GM18873 (cell line): ENCODE results near the gene PTPRH.
"Not testable (repeated sequence)": the region's sequence is repeated elsewhere in the genome, so short reads cannot be mapped to it uniquely, and the experiment has no call there.

ENCODE experiments used
- ATAC-seq: cut with Tn5 transposase; IDR thresholded peaks from one replicate; pipeline ENCODE4 v1.9.1; 2021; ENCODE audit warnings: mild to moderate bottlenecking, moderate library complexity, moderate number of reproducible peaks; ENCODE audit not compliant: unreplicated experiment, low FRiP score

PTPRH gene

DNA sequence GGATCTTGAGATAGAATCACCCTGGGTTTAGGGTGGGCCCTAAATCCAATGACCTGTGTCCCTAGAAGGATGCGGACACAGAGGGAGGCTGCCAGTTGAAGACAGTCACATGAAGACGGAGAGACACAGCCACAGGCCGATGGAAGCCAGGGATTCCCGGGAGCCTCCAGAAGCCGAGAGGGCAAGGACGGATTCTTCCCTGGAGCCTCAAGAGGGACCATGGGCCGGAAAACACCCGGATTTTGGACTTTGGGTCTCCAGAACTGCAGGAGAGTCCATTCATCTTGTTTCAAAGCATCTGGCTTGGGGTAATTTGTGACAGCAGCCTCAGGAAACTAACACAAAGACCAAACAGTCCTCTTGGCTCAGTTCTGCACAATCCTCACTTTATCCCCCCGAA, 17.0 kb upstream of the PTPRH start:
- no peak for ATAC-seq

DNA sequence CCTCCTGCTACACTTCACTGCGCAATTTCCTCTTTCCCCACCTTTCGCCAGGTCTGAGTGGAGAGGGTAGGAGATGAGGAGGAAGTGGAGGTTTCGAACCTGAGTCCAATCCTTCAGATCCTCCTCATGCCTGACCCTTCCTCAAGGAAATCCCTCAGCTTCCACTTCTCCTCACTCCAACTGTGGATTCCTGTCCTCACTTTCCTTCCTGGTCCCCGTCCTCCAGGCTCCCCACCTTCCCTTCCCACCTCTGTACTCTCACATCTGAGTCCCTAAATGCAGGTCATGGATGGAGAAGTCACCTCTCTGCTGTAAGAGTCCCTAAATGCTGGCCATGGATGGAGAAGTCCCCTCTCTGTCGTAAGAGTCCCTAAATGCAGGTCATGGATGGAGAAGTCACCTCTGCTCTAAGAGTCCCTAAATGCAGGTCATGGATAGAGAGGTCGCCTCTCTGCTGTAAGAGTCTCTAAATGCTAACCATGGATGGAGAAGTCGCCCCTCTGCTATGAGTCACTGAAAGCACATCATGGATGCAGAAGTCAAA, 16.2 kb upstream of the PTPRH start:
- ATAC-seq: no peak

- ATAC-seq: not testable (repeated sequence)
These were observed 15.5 kb upstream of the PTPRH start for GRCh38 chr19:55224679-55225414.

- ATAC-seq: no peak
These were observed 14.9 kb upstream of the PTPRH start for GRCh38 chr19:55224038-55224665.

DNA sequence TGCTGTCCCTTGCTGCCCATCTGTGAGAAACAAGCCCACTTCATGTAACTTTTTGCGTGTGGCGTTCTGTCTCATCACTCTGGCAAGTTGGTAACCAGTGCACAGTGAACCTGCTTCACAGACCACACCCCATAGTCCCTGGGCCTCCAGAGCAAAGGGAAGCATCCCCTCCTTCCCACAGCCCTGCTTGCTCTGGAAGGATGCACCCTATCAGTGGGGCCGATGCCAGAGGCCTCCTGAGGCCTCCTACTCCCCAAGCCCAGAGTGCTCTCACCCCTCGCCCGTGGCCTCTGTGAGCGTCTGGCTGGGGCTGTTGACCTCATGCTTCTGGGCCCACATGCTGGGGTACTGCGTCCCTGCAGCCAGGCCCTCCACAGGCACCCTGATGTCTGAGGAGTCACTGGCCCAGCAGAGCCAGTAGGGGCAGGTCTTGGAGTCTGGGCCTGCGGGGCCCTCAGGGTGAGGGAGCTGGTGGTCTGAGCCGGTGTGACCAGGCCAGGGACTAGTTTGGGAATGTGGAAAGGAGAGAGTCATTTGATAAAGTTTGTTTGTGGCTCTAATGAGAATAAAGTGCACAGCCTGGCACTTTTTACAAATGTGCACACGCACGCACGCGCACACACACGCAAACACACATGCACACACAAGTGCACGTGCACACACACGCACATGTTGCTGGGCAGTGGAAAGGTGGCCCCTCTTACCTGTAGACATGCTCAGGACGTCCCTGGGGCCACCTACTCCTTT, 14.2 kb upstream of the PTPRH start:
- ATAC-seq: no peak

GRCh38 chr19:55220525-55220924, 11.2 kb upstream of the PTPRH start:
- no peak for ATAC-seq

DNA sequence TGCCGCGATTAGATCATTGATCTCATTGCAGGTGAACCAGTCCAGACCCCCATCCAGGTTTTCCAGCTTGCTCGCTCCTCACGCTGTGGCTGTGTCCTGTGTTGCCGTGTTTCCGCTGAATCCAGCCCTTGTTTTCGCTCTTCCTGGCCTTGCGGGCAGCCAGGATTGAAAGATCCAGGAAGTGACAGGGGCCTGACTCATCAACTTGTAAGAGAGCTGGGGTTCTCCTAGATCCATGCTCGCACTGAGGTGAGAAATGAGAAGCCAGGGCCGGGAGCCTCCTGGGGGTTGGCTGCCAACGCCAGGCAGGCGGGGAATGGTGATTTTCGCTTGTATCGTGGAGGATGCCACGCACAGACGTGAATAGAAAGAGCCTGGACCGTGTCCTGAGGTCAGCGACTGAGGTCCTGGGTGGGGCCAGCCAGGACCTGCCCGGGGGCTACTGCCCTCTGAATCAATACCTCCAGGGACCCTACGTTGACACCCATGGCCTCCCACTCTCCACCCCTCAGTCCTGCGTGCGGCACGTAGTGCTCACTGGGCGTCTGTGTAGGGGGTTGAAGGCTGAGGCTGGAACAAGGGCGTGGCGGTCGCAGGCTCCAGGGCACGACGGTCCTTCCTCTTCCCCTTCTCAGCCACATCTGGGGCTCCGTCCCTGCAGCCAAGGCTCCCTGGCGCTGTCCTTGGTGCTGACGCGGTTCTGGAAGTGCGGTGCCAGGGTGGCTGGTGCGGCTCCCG, 7.3 kb upstream of the PTPRH start:
- no peak for ATAC-seq

- no peak for ATAC-seq
These were observed 4.2 kb upstream of the PTPRH start for GRCh38 chr19:55213547-55213946.

DNA sequence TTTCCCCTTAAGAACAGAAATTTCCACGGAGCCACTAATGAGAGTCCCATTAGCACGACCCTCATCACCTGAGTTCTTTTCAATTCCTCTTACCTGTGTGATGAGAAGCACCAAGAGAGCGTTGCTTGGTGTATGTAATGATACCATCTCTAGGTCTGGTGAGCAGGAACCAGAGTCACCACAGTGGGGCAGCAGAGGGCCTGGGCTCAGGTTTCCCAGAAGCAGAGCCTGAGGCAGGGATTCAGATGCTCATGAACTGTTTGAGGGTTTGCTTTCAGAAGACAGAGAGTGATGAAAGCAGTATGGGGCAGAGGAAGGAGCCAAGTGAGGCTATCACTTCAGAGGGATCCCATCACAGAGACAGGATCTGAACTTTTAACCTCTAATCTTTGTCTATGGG, 3.1 kb upstream of the PTPRH start:
- ATAC-seq: no peak

DNA sequence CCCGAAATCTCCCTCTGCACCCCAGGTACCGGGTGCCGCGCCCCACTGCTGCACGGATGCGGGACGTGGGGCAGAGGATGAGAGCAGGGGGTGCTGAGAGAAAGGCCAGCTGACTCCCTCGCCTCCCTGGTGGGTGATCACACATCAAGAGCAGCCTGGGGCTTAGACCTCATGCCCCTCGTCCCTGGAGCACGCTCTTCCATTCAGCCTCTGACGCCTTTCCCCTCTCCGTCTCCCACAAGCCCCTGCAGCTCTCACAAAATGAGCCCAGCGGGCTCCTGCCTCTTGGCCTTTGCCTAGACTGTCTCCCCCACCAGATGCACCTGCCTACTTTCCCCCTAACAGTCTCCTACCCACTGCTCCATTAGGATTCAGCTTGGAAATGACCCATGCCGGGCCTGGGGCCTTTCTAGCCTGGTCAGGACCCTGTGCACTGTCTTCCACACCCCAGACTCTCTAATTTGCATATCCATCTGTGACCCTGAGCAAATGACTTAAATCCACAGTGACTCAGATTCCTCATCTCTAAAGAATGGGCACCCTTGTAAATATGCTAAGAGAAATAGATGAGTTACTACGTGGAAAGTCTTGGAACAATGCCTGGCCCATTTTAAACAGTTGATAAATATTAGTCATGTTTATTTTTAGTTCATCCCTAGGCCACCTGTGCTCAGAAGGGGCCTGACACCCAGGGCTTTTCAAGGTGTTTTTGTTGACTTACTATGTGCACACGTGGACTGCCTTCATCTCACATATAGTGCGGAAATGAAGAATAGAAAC, 582 bp upstream of the PTPRH start:
- no peak for ATAC-seq

DNA sequence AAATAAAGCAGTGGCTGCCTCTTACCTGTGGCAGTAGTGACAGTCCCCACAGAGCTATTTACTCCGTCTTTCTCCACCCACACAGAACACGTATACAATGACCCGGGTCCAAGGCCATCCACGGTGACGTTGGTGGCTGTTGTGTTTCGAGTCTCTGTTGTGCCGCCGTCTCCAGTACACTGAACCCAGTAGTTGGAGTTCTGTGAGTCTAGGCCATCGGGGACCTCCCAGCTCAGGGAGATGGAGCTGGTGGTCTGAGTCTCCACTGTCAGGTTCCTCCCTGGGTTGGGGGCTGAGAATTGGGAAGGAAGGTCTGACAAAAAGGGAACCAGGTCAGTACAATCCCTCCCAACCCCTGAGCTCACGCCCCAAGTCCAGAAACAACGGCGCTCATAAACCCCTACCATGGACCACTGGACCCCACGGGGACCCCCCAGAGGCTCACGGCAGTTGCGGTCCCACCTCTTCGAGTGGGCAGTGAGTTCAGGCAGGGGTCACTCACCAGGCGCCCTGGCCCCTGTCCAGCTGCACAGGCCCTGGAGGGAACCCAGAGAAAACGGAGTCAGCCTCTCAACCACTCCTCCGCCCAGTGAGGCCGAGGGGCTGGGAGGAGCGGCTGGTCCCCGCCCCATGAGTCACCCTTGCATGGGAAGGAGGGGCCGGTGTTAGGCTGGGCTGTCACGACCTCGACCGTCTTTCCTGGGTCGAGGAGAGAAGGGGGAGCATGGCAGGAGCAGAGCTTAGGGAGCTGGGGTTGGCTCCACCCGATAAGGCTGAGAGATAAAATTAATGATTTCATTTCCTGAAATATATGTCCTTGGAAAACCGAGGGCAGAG, 2.4 kb downstream of the PTPRH start:
- ATAC-seq: no peak

GRCh38 chr19:55202199-55202598, 7.1 kb downstream of the PTPRH start:
- ATAC-seq: not testable (repeated sequence)

DNA sequence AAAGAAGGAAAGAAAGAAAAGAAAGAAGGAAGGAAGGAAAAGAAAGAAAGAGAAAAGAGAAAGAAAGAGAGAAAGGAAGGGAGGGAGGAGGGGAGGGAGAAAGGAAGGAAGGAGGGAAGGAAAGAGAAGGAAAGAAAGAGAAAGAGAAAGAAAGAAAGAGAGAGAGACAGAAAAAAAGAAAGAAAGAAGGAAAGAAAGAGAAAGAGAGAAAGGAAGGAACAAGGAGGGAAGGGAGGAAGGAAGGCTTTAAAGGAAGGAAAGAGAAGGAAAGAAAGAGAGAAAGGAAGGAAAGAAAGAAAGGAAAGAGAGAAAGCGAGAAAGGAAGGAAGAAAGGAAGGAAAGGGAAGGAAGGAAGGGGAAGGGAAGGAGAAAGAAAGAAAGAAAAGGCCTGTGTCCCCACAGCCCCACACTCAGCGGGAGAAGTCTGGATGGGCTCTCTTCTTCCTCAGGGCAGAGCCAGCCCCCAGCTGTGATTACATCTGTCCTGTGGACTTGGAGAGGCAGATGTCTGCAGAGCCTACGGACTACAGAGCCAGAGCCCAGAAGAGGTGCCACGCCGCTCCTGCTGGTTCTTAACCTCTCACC, 9.6 kb downstream of the PTPRH start:
- ATAC-seq: no peak

DNA sequence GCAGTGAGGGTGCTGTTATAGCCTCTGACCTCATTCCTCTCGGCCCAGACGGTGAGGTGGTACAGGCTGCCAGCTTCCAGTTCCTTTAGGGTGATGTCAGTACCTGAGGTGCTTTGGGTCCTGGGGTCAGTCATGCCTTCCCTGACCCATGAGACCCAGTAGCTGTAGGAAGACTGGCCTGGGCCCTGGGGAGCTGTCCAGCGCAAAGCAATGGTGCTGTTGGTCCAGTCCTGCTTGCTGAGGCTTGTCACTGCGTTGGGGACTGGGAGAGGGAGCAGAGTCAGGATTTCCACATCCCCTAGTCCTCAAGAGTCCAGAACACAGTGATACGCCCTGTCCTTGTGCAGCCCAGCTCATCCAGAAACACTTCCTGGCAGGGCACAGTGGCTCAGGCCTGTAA, 10.7 kb downstream of the PTPRH start:
- ATAC-seq: no peak

- no peak for ATAC-seq
These were observed 11.8 kb downstream of the PTPRH start for GRCh38 chr19:55197528-55197927.

GRCh38 chr19:55196803-55197202, 12.5 kb downstream of the PTPRH start:
- no peak for ATAC-seq

DNA sequence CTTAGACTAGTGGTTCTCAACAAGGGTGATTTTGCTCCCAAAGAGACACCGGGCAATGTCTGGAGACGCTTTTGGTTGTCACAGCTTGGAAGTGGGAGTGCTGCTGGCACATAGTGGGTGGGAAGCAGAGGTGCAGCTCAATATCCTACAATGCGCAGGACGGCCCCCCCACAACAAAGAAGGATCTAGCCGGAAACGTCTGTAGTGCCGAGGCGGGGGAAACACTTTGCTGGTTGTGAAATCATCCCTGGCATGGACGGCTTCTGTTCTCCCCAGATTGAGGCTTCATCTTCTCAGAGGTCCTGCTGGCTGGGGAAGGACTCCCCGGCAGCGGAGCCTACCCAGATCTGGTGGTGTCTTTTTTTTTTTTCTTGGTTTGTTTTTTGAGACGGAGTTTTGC, 15.8 kb downstream of the PTPRH start:
- ATAC-seq: no peak

- no peak for ATAC-seq
These were observed 19.9 kb downstream of the PTPRH start for GRCh38 chr19:55189403-55189835.

GRCh38 chr19:55188625-55189024, 20.7 kb downstream of the PTPRH start:
- no peak for ATAC-seq
